C4-2B (cell line): ENCODE data around the gene DCTN3.

Source experiments
- ZFX ChIP-seq: fragments of 450-650 bp; IDR thresholded peaks from 2 replicates; pipeline ENCODE4 v1.6.1; 2017
- TF ChIP-seq, protein P1 (sequence below): fragments of 450-650 bp; conservative IDR thresholded peaks from 2 replicates; pipeline ENCODE4 v1.5.1; 2017; ENCODE audit warnings: mild to moderate bottlenecking

DNA sequence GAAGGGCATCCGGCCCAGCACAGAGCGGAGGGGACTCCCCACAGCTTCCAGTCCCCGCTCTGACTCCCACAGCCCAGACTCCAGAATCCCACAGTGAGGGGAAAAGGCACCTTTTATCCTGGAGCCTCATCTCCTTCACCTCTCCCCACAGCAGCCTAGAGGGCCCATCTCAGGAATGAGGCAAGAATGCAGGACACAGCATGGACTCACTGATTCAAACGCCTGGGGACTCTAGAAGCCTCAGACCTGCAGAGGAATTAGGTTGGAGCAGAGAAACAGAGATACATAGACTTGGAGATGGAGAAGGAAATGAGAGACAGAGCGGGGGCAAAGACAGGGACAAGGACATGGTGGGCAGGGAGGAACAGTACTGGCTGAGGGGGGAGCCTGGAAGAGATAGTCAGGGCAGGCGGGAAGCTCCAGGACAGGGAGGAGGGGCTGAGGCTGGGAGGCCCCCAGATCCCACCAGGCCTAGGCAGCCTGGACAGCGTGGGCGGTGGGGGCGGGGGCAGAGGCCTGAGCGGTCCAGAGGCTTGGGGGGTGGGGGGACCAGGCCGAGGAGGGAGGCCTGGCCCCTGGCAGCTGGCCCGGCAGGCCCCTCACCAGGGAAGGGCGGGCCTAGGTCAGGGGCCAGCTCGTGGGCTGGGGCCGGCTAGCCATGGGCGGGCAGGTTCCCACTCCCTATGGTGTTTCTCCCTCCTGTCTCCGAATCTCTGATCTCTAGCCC, 46.5 kb downstream of the DCTN3 start:
- TF ChIP-seq, protein P1, sequence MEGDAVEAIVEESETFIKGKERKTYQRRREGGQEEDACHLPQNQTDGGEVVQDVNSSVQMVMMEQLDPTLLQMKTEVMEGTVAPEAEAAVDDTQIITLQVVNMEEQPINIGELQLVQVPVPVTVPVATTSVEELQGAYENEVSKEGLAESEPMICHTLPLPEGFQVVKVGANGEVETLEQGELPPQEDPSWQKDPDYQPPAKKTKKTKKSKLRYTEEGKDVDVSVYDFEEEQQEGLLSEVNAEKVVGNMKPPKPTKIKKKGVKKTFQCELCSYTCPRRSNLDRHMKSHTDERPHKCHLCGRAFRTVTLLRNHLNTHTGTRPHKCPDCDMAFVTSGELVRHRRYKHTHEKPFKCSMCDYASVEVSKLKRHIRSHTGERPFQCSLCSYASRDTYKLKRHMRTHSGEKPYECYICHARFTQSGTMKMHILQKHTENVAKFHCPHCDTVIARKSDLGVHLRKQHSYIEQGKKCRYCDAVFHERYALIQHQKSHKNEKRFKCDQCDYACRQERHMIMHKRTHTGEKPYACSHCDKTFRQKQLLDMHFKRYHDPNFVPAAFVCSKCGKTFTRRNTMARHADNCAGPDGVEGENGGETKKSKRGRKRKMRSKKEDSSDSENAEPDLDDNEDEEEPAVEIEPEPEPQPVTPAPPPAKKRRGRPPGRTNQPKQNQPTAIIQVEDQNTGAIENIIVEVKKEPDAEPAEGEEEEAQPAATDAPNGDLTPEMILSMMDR = no peak
- TF ChIP-seq ZFX = no peak
